Measurements from ENCODE around the gene USP48. TPM values are rescaled to one million over a fixed set of nuclear protein-coding genes. Genes with fewer than 3 reads are reported as not detected.
A peak's percentile ranks its signal among the peaks of the same experiment; 100 is the strongest.

The USP48 gene
- total RNA-seq, 4 donors from 2014 or later: 35.4 to 198 (median 50.7) TPM

DNA sequence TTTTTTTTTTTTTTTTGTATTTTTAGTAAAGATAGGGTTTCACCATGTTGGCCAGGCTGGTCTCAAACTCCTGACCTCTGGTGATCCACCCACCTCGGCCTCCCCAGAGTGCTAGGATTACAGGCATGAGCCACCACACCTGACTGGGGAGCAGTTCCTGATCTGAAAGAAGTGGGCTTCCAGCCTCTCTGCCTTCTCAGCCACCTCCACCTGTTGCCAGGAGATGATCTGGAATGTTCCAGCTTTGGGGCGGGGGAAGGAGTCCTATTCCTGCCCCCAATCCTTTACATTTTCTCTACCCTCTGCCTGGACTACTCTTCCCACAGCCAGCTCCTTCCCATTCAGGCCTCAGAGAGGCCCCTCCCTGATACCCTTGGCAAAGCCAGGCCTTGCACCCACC lies 141.9 kb downstream of the USP48 start:
- Histone ChIP-seq H3K27me3 (no peaks in the 10 kb centered on the region), H3K4me3 (no peak overlapping the region), H3K4me1 (peaks cover 0 to 17% (median 0%) of the 10 kb centered on the region in 4 donors), H3K9me3 (no peaks in the 10 kb centered on the region), H3K27ac (no peak overlapping the region), H3K36me3 (no peaks in the 10 kb centered on the region)
- no peak for DNase-seq
- no peak for TF ChIP-seq POLR2A (IDR thresholded peaks at IDR 0.05)
- no peak for TF ChIP-seq CTCF (IDR thresholded peaks at IDR 0.05)

GRCh38 chr1:21640653-21641052 lies 142.3 kb downstream of the USP48 start:
- H3K27ac ChIP-seq: no peak overlapping the region
- no peaks in the 10 kb centered on the region for H3K36me3 ChIP-seq
- H3K4me3 ChIP-seq: no peak overlapping the region
- TF ChIP-seq POLR2A (IDR thresholded peaks at IDR 0.05) (no peak), CTCF (IDR thresholded peaks at IDR 0.05) (no peak)
- no peaks in the 10 kb centered on the region for H3K27me3 ChIP-seq
- H3K4me1 ChIP-seq: peaks cover 0 to 17% (median 0%) of the 10 kb centered on the region in 4 donors
- DNase-seq: no peak
- no peaks in the 10 kb centered on the region for H3K9me3 ChIP-seq

- DNase-seq: peak in 1 of 3 donors; percentile 72
- no peak for TF ChIP-seq CTCF (IDR thresholded peaks at IDR 0.05)
- TF ChIP-seq POLR2A (IDR thresholded peaks at IDR 0.05): no peak
- Histone ChIP-seq H3K27ac (peak overlapping the region in 2 of 4 donors; percentile 28 to 66), H3K27me3 (no peaks in the 10 kb centered on the region), H3K4me1 (peaks cover 0 to 17% (median 0%) of the 10 kb centered on the region in 4 donors), H3K9me3 (no peaks in the 10 kb centered on the region), H3K4me3 (no peak overlapping the region), H3K36me3 (no peaks in the 10 kb centered on the region)
Measured at GRCh38 chr1:21639594-21640041, 143.3 kb downstream of the USP48 start.

- Histone ChIP-seq H3K9me3 (no peaks in the 10 kb centered on the region), H3K27ac (peak overlapping the region in 3 of 4 donors; percentile 22 to 66 (median 28)), H3K27me3 (no peaks in the 10 kb centered on the region), H3K36me3 (no peaks in the 10 kb centered on the region), H3K4me3 (no peak overlapping the region), H3K4me1 (peaks cover 0 to 17% (median 0%) of the 10 kb centered on the region in 4 donors)
- DNase-seq: peak in 1 of 3 donors; percentile 59
- TF ChIP-seq POLR2A (IDR thresholded peaks at IDR 0.05): no peak
- no peak for TF ChIP-seq CTCF (IDR thresholded peaks at IDR 0.05)
Measured at GRCh38 chr1:21638531-21639341, 144.2 kb downstream of the USP48 start.

GRCh38 chr1:21637514-21637913 lies 145.4 kb downstream of the USP48 start:
- no peaks in the 10 kb centered on the region for H3K27me3 ChIP-seq
- H3K4me3 ChIP-seq: no peak overlapping the region

More at GRCh38 chr1:21637514-21637913, 145.4 kb downstream of the USP48 start:
- peaks cover 0 to 17% (median 0%) of the 10 kb centered on the region in 4 donors for H3K4me1 ChIP-seq
- no peak for DNase-seq
- TF ChIP-seq POLR2A (IDR thresholded peaks at IDR 0.05): no peak
- no peak for TF ChIP-seq CTCF (IDR thresholded peaks at IDR 0.05)
- H3K36me3 ChIP-seq: no peaks in the 10 kb centered on the region
- H3K9me3 ChIP-seq: no peaks in the 10 kb centered on the region
- no peak overlapping the region for H3K27ac ChIP-seq

Data from Peyer's patch (tissue), 4 donors.